ENCODE results near the gene PKD1L1.

The PKD1L1 gene

DNA sequence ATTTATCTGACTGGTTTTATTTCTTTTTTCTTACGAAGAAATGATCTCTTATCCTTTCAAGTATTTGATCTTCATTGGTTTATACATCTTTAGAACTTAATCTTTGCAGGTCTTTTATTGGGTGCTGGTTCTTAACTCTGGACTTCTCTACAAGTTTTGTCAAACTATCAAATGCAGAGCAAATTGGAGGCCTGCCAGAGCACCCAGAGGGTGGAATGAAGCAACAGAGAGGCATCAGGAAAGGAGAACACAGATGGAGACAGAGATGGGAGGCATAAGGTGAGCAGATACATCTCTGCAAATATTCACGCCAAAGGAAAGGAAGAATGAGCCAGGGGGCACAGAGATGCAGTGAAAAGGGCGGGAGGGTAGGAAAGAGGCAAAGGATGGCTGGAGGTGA lies 130.3 kb downstream of the PKD1L1 start:
- no peak overlapping the region for H3K27ac ChIP-seq
- TF ChIP-seq CTCF (conservative IDR thresholded peaks at IDR 0.05): no peak

GRCh38 chr7:47816647-47817046 lies 131.6 kb downstream of the PKD1L1 start:
- no peak overlapping the region for H3K27ac ChIP-seq
- no peak for TF ChIP-seq CTCF (conservative IDR thresholded peaks at IDR 0.05)

- H3K27ac ChIP-seq: no peak overlapping the region
- TF ChIP-seq CTCF (conservative IDR thresholded peaks at IDR 0.05): no peak
Observed at GRCh38 chr7:47815867-47816266, 132.4 kb downstream of the PKD1L1 start.

GRCh38 chr7:47814905-47815613 lies 133.2 kb downstream of the PKD1L1 start:
- TF ChIP-seq CTCF (conservative IDR thresholded peaks at IDR 0.05): no peak
- no peak overlapping the region for H3K27ac ChIP-seq

DNA sequence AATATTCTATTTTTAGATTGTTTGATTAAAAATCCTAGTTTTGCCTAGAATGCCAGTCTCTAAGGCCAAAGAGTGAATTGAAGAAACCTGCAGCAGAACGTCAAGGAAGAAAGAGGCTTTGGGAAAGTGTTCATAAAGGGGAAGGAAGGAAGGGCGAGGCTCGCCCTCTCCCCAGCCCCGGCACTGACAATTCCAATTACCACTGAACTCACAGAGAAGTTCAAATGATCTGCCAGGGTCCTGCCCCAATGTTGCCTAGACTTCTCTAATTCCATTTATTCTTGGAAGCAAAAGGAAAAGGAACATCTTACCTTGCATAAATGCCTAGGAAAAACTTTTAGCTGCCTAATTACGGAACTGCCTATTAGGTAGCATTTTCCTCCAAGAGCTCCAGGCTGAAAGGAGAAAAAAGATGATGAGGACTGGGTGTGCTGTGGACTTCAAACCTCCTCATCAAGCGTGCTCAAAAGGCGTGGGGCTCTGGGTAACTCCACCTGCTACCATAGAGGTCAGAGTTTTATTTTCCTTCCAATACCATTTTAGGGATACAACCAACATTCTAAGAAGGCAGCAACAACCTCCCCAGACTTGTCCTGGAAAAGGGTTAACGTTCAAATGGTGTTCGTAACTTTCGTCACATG lies 134.5 kb downstream of the PKD1L1 start:
- H3K27ac ChIP-seq: no peak overlapping the region
- no peak for TF ChIP-seq CTCF (conservative IDR thresholded peaks at IDR 0.05)

- no peak for TF ChIP-seq CTCF (conservative IDR thresholded peaks at IDR 0.05)
- no peak overlapping the region for H3K27ac ChIP-seq
Observed at GRCh38 chr7:47812429-47813136, 135.7 kb downstream of the PKD1L1 start.

- H3K27ac ChIP-seq: no peak overlapping the region
- no peak for TF ChIP-seq CTCF (conservative IDR thresholded peaks at IDR 0.05)
Observed at GRCh38 chr7:47811632-47812380, 136.5 kb downstream of the PKD1L1 start.

All from VCaP (cell line).